Fibroblast of skin of left biceps (primary cell): ENCODE results near the gene COL4A1.
"Not testable (repeated sequence)": the region's sequence is repeated elsewhere in the genome, so short reads cannot be mapped to it uniquely, and the experiment has no call there.

Source experiments
- DNase-seq, 2 experiments: peaks; one replicate each; pipeline ENCODE4 v3.0.0-alpha.2; 2013; ENCODE audit warnings: low read depth in 2 of 2

COL4A1 gene

GRCh38 chr13:110131424-110131823 lies 175.5 kb downstream of the COL4A1 start:
- DNase-seq, result no peak

DNA sequence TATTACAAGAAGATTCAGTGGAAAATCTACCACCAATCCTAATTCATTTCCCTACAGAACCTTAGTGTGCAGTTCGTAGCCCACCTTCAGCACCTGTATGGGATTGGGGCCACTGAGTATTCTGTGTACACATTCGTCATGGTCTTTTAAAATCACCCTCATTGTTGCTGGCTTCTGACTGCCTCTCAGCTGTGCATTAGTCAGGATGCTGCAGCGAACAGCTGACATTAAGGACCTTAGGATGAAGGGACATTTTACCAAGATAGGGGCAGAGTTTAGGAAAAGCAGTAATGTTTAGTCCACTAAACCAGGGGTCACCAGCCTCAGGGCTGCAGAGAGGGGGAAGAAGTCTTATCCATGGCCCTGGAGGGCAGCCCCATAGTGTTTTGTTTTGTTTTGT lies 176.5 kb downstream of the COL4A1 start:
- no peak for DNase-seq

GRCh38 chr13:110129539-110130186 lies 177.3 kb downstream of the COL4A1 start:
- DNase-seq, result no peak

DNA sequence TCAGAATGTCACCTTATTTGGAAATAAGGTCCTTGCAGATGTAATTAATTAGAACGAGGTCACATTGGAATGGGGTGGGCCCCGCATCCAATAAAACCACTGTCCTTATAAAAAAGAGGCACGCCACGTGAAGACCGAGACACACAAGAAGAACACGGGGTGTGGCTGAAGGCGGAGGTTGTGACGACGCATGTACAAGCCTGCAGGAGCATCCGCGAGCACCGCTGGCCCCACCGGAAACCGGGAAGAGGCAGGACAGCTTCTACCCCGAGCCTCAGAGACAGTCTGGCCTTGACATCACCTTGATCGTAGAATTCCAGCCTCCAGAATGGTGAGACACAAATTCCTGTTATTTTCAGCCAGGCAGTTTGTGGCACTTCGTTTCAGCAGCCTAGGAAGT lies 177.9 kb downstream of the COL4A1 start:
- no peak for DNase-seq

DNA sequence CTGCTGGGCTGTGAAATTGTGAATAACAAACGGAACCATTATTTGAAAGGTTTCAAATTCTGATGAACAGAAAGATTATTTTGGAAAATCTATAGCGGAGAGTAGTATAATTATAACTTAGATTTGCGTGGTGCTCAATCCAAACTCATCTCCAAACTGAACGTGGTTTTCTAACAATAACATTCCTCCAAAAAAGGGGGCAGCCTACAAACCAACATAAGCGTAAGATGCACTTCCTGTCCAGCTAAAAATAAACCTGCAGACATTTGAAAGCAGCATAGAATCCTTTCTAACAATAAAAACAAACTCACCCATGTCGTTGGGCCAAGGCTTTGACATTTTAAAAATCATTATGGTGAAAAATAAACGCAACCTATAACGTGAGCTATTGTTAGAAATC lies 178.4 kb downstream of the COL4A1 start:
- no peak for DNase-seq

DNA sequence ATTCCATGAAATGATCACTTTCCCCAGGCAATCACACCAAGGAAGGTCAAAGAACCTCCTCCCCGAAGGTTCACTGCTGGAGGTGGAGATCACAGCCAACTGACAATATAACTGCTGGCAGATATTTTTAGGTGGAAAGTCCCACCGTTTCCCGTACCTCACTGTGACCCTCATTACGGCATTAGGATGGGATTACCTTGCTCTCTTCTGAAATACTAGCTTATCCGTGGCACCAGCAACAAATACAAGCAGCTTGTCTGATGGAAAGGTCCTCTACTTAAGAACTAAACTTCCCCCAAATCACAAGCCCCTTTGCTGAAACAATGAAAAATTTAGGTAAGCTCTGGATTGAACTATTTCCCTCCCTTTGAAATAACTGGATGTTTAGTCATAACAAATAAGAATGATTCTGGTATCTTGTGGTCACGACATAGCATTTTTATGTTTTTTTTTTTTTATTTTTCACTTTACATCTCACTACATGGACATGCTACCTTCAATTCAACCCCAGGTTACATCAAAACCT lies 178.9 kb downstream of the COL4A1 start:
- DNase-seq, result peak in 1 of 2 experiments; percentile 24

GRCh38 chr13:110126391-110126961 lies 180.5 kb downstream of the COL4A1 start:
- peak; percentile 60 to 66 for DNase-seq

DNA sequence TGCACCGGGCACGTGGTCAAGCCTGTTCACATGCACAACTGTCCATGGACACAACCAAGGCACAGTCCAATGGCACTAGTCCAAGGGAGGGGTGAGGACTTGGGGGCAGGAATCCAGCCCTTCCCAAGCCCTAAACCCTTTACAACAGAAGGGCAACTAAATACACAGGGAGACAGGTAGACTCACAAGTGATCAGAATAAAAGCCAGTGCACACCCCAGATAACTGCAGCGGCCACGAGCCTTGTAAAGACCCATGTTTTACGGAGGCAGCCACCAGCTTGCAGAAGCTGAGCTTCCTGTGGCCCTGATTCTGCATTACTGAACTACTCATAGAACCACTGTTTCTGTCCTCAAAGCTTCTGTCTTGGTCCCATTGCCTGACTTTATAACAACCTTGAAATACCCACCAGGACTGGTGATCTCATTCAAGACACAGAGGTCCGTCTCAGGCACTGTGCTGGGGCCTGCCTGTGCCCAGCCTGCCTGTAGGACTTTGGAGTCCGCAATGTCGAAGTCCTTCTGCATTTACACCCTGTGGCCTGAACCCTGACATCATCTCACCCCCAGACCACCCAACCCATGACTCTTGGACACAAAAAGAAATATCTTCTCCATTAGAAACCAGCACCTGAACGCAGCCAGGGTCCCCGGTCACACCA lies 181.2 kb downstream of the COL4A1 start:
- no peak for DNase-seq

DNA sequence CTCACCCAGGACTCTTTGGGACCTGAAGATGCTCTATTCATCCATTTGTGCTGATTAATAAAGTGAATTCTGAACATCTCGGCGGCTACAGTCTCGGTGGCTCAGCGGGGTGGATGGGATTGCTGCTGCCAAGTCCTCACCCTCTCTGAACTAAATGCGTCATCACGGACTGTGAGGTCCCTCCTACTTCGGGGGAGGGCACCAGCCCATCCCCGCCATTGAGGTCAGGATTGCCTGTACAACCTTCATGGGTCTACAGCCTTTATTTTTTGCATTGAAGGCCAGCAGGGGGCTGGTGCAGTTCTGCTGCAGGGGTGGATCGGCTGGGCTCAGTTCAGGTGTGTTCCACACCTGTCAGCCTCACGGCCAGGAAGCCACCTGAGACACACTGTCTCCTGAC lies 181.8 kb downstream of the COL4A1 start:
- no peak for DNase-seq

DNA sequence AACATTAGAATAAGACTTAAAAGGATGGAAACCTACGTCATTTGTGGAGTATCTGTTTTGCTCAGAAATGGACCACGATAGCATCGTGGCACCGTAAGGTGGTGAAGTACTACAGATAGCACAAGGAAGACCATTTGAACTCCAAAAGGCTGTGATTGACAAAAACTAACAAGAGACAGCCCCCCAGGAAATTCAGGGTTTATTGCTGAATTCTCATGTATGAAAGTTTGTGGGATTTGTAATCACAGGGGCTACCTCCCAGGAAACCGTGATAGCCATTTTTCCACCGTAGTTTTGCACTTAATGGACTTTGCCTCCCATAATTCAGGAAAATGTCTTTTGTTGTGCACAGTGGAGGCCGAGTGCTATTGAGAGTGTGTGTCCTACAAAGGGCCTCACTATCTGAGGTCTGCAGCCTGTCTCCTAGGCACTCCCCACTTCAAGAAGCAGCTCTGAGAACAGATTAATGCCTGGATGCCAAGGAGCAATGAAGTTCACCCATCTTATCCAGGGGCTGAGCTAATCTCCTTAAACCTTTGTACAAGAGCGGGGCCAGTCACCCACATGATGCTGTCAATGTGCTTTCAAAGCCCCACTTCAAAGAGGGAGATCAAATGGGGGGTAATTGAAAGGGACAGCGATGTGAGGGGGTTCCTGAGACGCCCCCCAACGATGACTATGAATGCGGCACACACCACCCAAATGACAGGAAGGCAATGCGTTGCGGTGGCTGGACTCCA lies 182.6 kb downstream of the COL4A1 start:
- no peak for DNase-seq

GRCh38 chr13:110123041-110123809 lies 183.7 kb downstream of the COL4A1 start:
- DNase-seq, result no peak

DNA sequence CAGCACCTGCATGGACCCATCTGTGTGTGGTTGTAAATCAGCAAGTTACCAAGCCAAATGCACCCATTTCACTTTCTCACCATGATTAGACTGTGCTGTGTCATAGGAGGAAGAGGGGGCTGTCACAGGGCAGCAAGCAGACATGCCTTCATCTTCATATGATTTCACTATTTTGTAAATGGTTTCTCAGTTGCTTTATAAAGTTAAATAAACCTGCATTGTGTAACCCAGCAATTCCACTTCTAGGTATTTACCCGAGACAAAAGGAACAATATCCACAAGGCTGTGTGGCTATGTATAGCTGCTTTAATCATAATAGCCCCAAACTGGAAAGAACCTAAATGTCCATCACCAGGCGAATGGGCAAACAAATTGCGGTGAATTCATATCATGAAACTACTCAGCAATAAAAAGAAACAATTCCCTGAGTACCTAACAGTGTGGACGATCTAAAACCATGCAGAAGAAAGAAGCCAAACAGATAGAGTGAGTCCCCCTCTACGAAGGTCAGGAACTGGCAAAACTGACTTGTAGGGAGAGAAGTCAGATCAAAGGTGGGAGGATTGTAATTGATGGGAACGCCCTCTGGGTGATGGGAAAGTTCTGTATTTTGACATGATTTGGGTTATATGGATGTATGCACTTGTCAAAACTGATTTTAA lies 185.4 kb downstream of the COL4A1 start:
- no peak for DNase-seq

DNA sequence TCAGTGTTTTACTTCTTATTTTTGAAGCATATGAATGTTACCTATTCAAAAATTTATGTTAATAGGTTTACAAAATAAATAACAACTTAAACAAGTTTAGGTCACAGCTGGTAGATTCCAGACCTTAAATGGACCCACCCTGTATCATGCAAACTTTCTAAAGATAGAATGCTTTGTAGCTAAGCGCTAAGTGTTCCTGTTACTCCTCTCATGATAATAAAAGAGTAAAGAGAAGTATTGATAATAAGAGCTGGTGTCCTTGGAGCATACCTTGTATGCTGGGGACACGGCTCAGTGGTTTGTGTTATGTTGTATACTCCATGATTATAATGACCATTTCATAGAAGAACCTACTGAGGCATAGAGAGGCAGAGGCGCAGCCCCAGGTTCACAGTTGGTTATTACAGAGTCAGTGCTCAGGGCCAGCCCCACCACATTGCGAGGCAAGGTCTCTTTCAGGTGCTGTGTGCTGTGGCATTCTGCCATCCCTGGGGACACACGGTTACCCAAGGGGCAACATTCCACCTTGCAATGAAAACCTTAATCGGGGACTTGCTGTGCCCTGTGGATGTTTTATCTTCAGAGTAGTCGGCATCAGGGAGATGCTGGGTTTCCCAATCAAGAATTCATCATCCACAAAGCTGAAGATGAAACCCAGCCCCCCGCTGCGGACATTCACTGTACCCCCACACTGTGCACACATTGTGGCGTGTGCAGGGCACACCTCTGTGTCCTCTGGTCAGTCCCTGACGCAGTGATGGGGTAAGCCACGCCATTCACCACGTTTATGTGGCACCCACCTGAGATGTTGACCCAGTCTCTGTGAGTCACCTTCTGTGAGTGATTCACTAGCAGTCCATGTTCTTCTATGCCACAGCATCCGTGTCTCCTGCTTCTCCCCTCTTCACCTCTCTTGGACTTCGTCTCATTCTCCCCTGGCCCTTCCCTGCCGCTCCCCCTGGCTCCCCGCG lies 186.7 kb downstream of the COL4A1 start:
- no peak for DNase-seq

DNA sequence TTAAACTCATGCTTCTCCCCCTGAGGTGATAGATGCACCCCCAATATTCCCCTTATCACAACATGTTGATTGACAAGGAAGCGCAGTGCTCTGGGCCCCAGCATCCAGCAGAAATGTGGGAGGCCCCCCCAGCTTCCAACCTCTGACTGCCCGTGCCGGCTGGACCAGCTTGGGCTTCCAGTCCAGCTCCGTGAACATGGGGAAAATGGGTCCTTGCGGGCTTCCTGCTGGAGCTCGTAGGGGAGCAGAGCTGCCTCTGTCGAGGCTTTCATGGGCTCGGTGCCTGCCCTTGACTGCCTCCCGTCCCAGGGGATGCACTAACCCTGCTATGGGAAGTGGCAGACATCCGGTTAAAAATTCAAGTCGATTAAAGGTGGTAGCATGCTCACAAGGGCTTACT lies 188.9 kb downstream of the COL4A1 start:
- no peak for DNase-seq

GRCh38 chr13:110116072-110116487 lies 190.9 kb downstream of the COL4A1 start:
- DNase-seq, result peak; percentile 49

- peak in 1 of 2 experiments; percentile 42 for DNase-seq
Measured at GRCh38 chr13:110115591-110115990, 191.4 kb downstream of the COL4A1 start.

DNA sequence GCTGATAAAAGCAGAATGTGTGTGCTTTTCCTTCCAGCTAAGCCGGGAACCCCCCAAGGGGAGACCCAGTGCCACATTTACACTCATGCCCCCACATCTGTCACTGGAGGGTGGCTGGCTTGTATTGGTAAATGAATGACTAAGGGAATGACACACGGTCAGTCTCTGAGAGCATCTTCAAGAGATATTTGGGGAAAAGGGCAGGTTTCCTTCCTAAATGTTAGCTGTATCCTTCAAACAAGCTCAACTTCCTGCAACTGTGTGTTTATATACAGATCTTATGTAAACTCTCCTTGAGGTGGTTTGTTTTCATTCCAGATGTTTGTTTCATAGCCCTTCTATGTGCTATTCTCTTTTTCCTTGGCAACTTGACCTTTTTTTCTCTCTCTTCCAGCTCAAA lies 192.6 kb downstream of the COL4A1 start:
- no peak for DNase-seq

DNA sequence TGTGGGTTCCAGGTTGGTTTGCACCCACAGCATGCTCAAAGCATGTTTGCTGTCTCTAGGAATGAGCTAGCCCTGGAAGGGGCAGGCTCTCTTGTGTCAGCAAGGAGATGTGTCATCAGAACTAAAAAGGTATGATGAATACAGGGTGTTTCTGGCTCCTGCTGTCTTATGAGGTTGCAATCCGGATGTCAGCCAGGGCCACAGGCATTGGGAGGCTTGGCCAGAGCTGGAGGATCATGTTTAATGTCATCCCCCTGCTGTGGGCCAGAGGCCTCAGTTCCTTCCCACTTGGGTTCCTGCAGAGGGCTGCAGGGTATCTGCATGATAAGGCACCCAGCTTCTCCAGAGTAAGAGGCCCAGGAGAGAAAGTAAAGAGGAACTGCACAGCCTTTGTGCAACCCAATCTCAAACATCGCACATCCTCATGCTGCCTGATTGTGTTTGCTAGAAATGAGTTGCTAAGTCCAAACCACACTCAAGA lies 193.6 kb downstream of the COL4A1 start:
- no peak for DNase-seq

DNA sequence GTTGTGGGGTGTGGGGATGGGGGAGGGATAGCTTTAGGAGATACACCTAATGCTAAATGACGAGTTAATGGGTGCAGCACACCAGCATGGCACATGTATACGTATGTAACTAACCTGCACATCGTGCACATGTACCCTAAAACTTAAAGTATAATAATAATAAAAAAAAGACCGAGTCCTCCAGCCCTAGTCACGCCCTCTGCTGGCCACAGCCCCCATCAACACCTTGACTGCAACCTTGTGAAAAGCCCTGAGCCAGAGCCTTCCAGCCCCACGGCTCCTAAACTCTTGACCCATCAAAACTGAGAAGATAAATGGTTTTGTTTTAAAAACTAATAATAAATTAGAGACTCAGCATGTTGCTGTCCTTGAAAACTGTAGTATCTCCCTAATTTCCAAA lies 194.6 kb downstream of the COL4A1 start:
- DNase-seq, result not testable (repeated sequence)

GRCh38 chr13:110110783-110111182 lies 196.2 kb downstream of the COL4A1 start:
- DNase-seq, result no peak
